ENCODE results near the gene TEX28.

DNA sequence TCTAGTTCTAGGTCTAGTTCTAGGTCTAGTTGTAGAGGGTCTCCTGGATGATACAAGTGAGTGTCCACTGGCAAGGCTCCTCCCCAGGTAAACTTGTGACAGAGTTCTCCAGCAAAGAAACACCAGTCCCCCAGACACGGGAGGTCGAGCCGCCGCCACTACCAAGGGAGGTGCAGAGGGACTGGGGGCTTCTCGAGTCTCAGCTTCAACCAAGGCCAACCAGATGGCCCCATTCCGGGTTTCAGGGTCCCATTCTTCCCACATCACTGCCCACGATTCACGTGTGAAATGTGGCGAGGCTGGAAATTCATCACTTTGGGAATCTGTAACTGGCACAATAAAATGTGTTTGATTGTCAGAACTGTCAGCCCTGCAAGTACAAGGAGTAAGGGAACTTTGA is 38.2 kb upstream of the TEX28 start:
- TF ChIP-seq, protein P1, sequence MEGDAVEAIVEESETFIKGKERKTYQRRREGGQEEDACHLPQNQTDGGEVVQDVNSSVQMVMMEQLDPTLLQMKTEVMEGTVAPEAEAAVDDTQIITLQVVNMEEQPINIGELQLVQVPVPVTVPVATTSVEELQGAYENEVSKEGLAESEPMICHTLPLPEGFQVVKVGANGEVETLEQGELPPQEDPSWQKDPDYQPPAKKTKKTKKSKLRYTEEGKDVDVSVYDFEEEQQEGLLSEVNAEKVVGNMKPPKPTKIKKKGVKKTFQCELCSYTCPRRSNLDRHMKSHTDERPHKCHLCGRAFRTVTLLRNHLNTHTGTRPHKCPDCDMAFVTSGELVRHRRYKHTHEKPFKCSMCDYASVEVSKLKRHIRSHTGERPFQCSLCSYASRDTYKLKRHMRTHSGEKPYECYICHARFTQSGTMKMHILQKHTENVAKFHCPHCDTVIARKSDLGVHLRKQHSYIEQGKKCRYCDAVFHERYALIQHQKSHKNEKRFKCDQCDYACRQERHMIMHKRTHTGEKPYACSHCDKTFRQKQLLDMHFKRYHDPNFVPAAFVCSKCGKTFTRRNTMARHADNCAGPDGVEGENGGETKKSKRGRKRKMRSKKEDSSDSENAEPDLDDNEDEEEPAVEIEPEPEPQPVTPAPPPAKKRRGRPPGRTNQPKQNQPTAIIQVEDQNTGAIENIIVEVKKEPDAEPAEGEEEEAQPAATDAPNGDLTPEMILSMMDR (conservative IDR thresholded peaks at IDR 0.05): no peak
- no peak for TF ChIP-seq EZH2 (IDR thresholded peaks at IDR 0.05; ENCODE audit: low read depth)
